Lower lobe of right lung (tissue), 2 donors: Measurements from ENCODE around the gene ZCCHC14. TPM values are rescaled to one million over a fixed set of nuclear protein-coding genes. Genes with fewer than 3 reads are reported as not detected.

Source experiments
- ATAC-seq, 2 donors: fragments of 200-7000 bp; cut with Tn5 transposase; one replicate each; pipeline ENCODE4 v1.9.1; 2020 to 2022; ENCODE audit warnings: mild to moderate bottlenecking in 2 of 2, moderate library complexity in 2 of 2
- DNase-seq: peaks from one replicate; pipeline ENCODE4 v3.0.0-alpha.2; 2020
- H3K27ac ChIP-seq: fragments of 200-600 bp; one replicate; pipeline ENCODE4 v1.8.0; 2022
- H3K27me3 ChIP-seq: fragments of 200-600 bp; one replicate; pipeline ENCODE4 v1.8.0; 2022; ENCODE audit warnings: low read depth
- H3K36me3 ChIP-seq: fragments of 200-600 bp; one replicate; pipeline ENCODE4 v1.8.0; 2022; ENCODE audit warnings: mild to moderate bottlenecking
- H3K4me1 ChIP-seq: fragments of 200-600 bp; one replicate; pipeline ENCODE4 v1.8.0; 2022
- H3K4me3 ChIP-seq: fragments of 200-600 bp; one replicate; pipeline ENCODE4 v1.8.0; 2022; ENCODE audit warnings: mild to moderate bottlenecking
- H3K9me3 ChIP-seq: fragments of 200-600 bp; one replicate; pipeline ENCODE4 v1.8.0; 2022
- intact Hi-C: fragments of 100-400 bp; cut with DNase I; formaldehyde crosslinking; loops from one replicate; pipeline ENCODE4 v1.11.0; 2022
- total RNA-seq: library from RNA; stranded (reverse); fragmentation: NEBNext Ultra II Directional; extraction: Animal tissue kit (Norgen Biotek cat#: 25700); gene quantifications from one replicate; pipeline ENCODE4 v1.2.1, GENCODE V29; 2021
- TF ChIP-seq, protein P1 (sequence below): fragments of 200-600 bp; IDR thresholded peaks from one replicate; pipeline ENCODE4 v1.8.0; 2022; ENCODE audit warnings: antibody characterized with exemption, mild to moderate bottlenecking
- donor health status: DM: no; HTN: yes; CAD: no; lungs with severe emphysema.

ZCCHC14 gene
- total RNA-seq, 1 donor from 2014 or later, result 23.9 TPM

DNA sequence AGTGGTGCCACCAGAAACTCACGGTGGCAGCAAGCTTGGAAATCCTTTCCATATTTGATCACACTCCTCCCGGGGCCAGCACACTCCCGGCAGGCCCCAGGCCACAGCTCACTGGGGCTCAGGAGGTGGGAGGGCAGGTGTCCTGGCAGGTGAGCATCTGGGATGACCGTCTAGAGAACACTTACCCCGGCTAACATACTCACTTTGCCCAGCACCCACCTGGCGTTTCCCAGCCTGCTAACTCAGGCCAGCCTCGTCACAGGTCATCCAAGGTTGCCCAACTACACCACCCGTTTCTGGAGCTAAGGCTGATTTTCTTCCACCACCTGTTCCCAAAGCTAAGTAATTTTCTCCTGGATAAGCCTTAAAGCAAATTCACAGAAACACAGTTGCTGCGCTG is 134.1 kb downstream of the ZCCHC14 start:
- Histone ChIP-seq H3K4me1 (peaks cover 12% of the 10 kb centered on the region), H3K27ac (no peak overlapping the region), H3K4me3 (no peak overlapping the region), H3K36me3 (peaks cover 53% of the 10 kb centered on the region), H3K9me3 (no peaks in the 10 kb centered on the region), H3K27me3 (no peaks in the 10 kb centered on the region)
- TF ChIP-seq, protein P1, sequence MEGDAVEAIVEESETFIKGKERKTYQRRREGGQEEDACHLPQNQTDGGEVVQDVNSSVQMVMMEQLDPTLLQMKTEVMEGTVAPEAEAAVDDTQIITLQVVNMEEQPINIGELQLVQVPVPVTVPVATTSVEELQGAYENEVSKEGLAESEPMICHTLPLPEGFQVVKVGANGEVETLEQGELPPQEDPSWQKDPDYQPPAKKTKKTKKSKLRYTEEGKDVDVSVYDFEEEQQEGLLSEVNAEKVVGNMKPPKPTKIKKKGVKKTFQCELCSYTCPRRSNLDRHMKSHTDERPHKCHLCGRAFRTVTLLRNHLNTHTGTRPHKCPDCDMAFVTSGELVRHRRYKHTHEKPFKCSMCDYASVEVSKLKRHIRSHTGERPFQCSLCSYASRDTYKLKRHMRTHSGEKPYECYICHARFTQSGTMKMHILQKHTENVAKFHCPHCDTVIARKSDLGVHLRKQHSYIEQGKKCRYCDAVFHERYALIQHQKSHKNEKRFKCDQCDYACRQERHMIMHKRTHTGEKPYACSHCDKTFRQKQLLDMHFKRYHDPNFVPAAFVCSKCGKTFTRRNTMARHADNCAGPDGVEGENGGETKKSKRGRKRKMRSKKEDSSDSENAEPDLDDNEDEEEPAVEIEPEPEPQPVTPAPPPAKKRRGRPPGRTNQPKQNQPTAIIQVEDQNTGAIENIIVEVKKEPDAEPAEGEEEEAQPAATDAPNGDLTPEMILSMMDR, result no peak
- DNase-seq (no peak), ATAC-seq (no peak)
- intact Hi-C loops, result no loop called here

DNA sequence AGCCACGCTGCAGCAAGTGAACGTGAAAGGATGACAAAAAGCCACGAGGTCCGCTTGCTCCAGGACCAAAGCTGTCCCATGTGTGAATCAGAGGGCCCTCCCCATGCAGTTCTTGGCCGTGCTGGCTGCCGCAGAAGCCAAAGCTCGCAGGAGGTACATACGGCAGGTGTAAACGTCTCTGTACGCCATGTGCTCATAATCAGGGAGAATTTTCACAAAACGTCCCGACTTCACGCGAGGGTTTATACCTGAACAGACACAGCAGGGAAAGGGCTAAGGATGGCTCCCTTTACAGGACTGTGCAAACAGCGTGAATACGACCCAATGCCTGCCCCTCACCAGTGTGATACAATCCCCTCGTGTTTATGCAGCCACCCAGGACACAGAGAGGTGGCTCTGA is 134.6 kb downstream of the ZCCHC14 start:
- Histone ChIP-seq H3K36me3 (peaks cover 55% of the 10 kb centered on the region), H3K9me3 (no peaks in the 10 kb centered on the region), H3K4me3 (no peak overlapping the region), H3K27ac (no peak overlapping the region), H3K4me1 (peaks cover 8% of the 10 kb centered on the region), H3K27me3 (no peaks in the 10 kb centered on the region)
- intact Hi-C loops, result no loop called here
- TF ChIP-seq, protein P1, result no peak
- ATAC-seq (no peak), DNase-seq (no peak)

DNA sequence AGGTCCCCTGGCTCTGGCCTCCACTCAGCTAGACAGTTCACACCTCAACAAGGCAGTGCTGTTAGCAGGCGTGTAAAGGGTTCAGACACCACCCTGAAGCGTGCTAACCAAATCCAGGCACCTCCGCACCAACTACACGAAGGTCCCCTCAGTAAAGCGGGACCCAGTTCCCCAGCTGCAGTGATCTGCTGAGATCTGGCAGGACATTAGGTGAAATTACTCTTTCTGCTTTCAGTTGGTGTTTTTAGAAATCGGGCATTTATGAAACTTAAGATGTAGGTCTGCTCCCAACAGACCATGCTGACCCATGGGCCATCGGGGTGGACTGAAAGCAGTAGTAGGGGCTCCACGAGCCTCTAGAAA is 136.4 kb downstream of the ZCCHC14 start:
- H3K36me3 ChIP-seq, result peaks cover 53% of the 10 kb centered on the region
- TF ChIP-seq, protein P1, result no peak
- intact Hi-C loops, result no loop called here

More for the DNA sequence above, 136.4 kb downstream of the ZCCHC14 start:
- Histone ChIP-seq H3K9me3 (no peaks in the 10 kb centered on the region), H3K4me1 (no peaks in the 10 kb centered on the region), H3K27ac (no peak overlapping the region), H3K27me3 (no peaks in the 10 kb centered on the region), H3K4me3 (no peak overlapping the region)
- no peak for ATAC-seq
- no peak for DNase-seq

Other genes with a start within 250 kb of the ZCCHC14 start
- gene C16orf95, start 175.6 kb downstream of the ZCCHC14 start, total RNA-seq, result 3.0 TPM
- gene FBXO31, start 109.2 kb downstream of the ZCCHC14 start, total RNA-seq, result 26.2 TPM
- gene MAP1LC3B, start 100.7 kb downstream of the ZCCHC14 start, total RNA-seq, result 64.5 TPM
- gene JPH3, start 109.5 kb upstream of the ZCCHC14 start, total RNA-seq, result 0.12 TPM